NCI-H460 (cell line): Measurements from ENCODE around the gene WBP2. TPM values are rescaled to one million over a fixed set of nuclear protein-coding genes. Genes with fewer than 3 reads are reported as not detected.

Source experiments
- DNase-seq: peaks from one replicate; pipeline ENCODE4 v3.0.0-alpha.2; 2016; ENCODE audit warnings: low read depth; ENCODE audit errors: extremely low read depth
- total RNA-seq: library from RNA; depleted of rRNA; stranded (reverse); fragments of >200 nt; shearing (Covaris generic); gene quantifications from 2 replicates; pipeline ENCODE4 v1.2.3, GENCODE V29; 2014

The WBP2 gene
- total RNA-seq, 1 experiment from 2014 or later: 36.7 TPM

DNA sequence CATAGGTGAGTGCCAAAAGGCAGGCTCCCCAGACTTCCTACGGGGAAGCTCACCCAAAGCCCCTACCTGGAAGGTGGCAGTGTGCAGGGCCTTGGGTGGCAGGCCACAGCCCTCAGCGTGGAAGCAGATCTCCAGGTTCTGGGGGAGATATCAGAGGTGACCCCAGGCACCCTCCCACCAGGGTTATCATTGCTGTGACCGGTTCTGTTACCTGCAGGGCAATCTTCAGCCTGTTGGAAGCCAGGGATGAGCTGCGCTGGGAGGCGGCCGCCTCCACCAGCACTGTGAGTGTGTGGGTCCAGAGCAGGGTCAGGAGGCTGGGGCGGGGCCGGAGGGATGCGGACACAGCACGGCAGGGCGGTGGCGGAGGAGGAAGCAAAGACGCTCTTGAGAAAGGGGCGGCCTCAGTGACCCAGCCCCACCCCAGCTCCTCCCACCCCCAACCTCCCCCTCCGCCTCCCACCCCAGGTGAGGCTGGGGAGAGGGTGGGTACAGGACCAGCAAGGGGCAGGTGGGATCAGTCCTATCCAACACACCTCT is 24.0 kb downstream of the WBP2 start:
- no peak for DNase-seq

- no peak for DNase-seq
These were observed 24.7 kb downstream of the WBP2 start for GRCh38 chr17:75830164-75831031.

DNA sequence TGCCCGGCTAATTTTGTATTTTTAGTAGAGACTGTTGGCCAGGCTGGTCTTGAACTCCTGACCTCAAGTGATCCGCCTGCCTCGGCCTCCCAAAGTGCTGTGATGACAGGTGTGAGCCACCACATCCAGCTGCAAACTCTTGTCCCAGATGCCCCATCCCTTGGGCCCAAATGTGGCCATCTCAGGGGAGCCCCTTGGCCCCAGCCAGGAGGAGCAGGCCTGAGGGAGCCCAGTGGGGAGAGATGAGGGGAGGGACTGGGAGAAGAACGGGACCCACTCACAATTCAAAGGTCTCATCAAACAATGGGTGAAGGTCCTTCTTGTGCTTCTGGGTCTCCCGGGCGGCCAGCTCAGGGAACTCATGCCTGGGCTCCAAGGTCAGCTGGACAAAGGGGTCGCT is 25.4 kb downstream of the WBP2 start:
- no peak for DNase-seq

DNA sequence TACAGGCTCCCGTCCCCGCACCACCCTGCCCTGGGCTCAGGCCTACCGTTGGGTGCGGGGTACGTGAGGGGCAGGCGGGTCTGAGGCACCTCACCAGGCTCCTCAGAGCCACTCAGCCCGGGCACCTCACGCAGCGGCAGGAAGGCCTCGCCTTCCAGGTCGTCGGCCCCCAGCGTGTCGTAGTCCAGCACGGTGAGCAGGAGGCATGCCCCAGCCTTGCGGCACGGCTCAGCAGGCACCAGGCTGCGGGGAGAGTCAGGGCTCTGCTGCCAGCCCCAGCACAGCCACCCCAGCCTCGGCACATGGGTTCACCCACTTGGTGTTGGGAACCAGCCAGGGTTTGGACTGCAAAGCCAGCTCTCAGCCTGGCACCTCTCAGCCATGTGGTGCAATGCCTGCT is 26.4 kb downstream of the WBP2 start:
- no peak for DNase-seq

GRCh38 chr17:75828076-75828400 is 27.1 kb downstream of the WBP2 start:
- DNase-seq: no peak

GRCh38 chr17:75827308-75828075 is 27.6 kb downstream of the WBP2 start:
- peak; percentile 42 for DNase-seq

DNA sequence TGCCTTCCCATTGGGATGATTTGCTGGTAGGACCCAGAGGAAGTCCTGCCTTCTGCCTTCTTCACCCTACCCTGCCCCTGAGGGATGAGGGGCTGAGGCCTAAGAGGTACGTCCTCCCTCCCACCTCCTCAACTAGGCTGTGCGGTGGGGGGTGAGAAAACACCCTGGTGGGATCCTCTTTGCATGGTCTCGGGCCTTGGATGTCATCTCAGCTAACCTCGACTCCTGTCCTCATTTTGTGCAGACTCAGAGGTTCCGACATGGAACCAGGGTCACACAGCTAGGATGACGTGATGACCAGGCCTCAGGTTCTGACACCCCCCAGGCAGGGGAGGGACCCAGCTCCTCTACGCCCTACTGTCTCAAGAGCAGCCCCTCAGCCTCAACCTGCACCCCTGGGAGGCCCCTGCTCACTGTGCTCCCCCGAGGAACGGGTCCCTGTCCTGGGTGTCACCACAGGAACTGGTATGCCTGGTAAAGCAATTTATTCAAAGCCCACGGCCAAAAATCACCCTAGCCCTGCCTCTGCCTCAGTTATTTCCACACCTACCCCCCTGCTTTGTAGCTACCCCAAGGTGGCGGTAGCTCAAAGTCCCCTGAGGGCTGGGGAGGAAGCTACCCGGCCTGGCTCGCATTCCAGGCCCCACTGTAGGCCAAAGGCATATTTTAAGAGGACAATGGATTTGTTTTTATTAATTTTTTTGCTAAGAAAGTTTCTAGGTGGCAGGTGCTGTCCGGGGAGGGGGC is 28.4 kb downstream of the WBP2 start:
- DNase-seq: no peak

DNA sequence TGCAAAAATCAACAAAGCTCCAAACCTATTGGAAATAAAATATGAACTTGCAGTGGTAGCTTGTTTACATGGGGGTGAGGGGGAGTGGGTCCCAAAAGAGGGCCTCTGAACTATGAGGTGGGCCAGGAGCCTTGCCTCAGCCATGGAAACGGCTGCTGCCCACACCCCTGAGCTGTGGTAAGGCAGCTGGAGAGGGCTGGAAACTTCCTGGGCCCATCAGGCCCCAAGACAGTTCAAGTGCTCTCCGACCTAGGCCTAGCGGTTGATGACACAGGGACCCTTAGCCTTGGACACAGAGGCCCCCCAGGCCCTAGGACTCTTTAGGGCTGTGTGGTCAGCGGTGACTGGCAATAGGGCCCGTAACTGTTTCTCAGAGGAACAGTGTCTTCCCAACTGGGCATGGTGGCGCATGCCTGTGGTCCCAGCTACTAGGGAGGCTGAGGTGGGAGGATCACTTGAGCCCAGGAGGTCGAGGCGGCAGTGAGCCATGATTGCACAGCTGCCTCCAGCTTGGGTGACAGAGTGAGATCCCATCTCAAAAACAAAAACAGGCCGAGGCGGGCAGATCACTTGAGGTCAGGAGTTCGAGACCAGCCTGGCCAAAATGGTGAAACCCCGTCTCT is 29.3 kb downstream of the WBP2 start:
- DNase-seq: no peak

- no peak for DNase-seq
These were observed 30.0 kb downstream of the WBP2 start for GRCh38 chr17:75825149-75825552.

DNA sequence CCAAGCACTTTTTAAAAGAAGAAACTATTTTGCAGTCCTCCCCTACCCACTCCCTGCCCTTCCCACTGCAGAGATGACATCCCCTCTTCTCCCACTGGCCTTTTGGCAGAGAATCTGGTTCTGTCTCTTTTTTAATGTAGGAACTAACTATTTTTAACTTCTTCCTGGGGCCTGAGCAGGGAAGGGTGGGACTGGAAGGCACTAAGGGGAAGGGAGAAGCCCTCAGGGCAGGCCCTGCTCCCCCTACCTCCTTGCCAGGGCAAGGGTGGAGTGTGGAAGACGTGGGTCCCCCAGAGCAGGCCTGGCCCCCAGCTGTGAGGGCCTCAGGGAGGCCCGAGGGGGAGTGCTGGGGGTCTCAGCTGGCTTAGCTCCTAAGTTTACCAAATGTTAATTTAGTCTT is 30.5 kb downstream of the WBP2 start:
- no peak for DNase-seq

- no peak for DNase-seq
These were observed 31.0 kb downstream of the WBP2 start for GRCh38 chr17:75824050-75824552.

- no peak for DNase-seq
These were observed 31.7 kb downstream of the WBP2 start for GRCh38 chr17:75823257-75824041.

- DNase-seq: no peak
These were observed 32.4 kb downstream of the WBP2 start for GRCh38 chr17:75822800-75823166.

DNA sequence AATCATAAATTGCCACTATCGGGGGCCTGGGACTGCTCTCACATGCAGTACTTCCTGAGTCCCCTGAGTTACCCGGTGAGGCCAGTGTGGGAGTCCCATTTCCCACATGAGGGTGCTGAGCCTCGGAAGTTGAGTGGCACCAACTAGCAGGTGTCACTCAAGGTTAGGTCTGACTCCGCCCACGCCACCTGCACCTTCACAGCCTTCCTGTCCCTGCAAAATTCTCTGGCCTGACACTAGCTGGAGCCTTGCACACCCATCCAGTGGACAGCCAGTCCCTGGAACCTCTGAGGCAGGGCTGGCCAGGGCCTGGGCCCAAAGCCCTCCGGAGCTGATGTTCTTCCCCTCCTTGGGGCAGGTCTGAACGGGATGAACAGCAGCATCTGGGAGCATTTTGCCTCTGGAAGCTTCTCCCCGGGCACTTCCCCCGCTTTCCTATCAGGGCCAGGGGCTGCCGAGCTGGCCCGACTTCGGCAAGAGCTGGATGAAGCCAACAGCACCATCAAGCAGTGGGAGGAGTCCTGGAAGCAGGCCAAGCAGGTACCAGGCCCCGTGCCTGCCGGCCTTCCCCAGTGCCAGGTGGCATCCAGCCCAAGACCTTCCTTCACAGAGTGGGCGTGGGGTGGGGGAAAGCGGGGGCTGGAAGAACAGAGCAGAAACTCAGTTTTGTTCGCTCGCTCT is 32.9 kb downstream of the WBP2 start:
- no peak for DNase-seq

- no peak for DNase-seq
These were observed 33.6 kb downstream of the WBP2 start for GRCh38 chr17:75821552-75821951.

- no peak for DNase-seq
These were observed 34.7 kb downstream of the WBP2 start for GRCh38 chr17:75820094-75821080.

DNA sequence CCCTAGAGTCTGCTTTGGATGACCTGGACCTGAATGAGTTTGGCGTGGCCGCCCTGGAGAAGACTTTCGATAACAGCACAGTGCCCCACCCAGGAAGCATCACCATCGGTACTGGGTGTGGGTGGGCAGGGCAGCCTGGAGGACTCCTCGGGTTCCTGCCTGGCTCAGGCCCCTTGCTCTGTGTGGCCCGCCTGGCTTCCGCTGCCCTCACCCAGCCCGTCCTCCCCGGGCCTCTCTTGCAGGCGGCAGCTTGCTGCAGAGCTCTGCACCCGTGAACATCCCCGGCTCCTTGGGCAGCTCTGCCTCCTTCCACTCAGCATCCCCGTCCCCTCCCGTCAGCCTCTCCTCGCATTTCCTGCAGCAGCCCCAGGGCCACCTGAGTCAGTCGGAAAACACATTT is 35.5 kb downstream of the WBP2 start:
- DNase-seq: no peak

- no peak for DNase-seq
These were observed 36.0 kb downstream of the WBP2 start for GRCh38 chr17:75819116-75819515.
